ENCODE measurements around the gene GAB2. TPM values are rescaled to one million over a fixed set of nuclear protein-coding genes. Genes with fewer than 3 reads are reported as not detected.

Gene GAB2
- total and polyA plus RNA-seq, 2 of the 13 experiments (the other 11 are each of a cell fraction or from before 2014, with no cell fraction given), result 4.1 to 8.6 TPM

GRCh38 chr11:78416285-78417174, 1.1 kb downstream of the GAB2 start (continued):
- peak; percentile 72 for TF ChIP-seq CTCF (CRISPR knock-in tag; IDR thresholded peaks at IDR 0.05)
- TF ChIP-seq ZFYVE20 (CRISPR knock-in tag; IDR thresholded peaks at IDR 0.05; ENCODE audit: borderline replicate concordance, low read depth), result no peak
- no peak for TF ChIP-seq MBD4 (IDR thresholded peaks at IDR 0.05; ENCODE audit: borderline replicate concordance, low read length)
- TF ChIP-seq, protein P1, sequence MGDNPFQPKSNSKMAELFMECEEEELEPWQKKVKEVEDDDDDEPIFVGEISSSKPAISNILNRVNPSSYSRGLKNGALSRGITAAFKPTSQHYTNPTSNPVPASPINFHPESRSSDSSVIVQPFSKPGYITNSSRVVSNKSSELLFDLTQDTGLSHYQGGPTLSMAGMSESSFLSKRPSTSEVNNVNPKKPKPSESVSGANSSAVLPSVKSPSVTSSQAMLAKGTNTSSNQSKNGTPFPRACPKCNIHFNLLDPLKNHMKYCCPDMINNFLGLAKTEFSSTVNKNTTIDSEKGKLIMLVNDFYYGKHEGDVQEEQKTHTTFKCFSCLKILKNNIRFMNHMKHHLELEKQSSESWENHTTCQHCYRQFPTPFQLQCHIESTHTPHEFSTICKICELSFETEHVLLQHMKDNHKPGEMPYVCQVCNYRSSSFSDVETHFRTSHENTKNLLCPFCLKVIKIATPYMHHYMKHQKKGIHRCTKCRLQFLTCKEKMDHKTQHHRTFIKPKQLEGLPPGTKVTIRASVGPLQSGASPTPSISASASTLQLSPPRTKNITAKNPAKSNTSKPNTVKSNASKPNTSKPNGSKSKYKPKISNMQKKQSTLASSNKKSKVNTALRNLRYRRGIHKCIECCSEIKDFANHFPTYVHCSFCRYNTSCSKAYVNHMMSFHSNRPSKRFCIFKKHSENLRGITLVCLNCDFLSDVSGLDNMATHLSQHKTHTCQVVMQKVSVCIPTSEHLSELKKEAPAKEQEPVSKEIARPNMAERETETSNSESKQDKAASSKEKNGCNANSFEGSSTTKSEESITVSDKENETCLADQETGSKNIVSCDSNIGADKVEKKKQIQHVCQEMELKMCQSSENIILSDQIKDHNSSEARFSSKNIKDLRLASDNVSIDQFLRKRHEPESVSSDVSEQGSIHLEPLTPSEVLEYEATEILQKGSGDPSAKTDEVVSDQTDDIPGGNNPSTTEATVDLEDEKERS (CRISPR knock-in tag; IDR thresholded peaks at IDR 0.05), result peak; percentile 16; the same call in 1 of the 2 replicates
- no peak; the same call in 1 of the 2 replicates for TF ChIP-seq CHD4 (IDR thresholded peaks at IDR 0.05; ENCODE audit: borderline replicate concordance, low read length)
- no peak for TF ChIP-seq ZNF407 (CRISPR knock-in tag; IDR thresholded peaks at IDR 0.05; ENCODE audit: not compliant biosample characterization)
- no peak for TF ChIP-seq TOPORS (CRISPR knock-in tag; IDR thresholded peaks at IDR 0.05)
- TF ChIP-seq NFIB (CRISPR knock-in tag; IDR thresholded peaks at IDR 0.05; ENCODE audit: borderline replicate concordance), result no peak
- peak; percentile 90; the same call in 1 of the 2 replicates for TF ChIP-seq SMAD9 (CRISPR knock-in tag; IDR thresholded peaks at IDR 0.05)
- TF ChIP-seq CEBPB (IDR thresholded peaks at IDR 0.05; ENCODE audit: borderline replicate concordance, low read depth, low read length), result no peak
- no peak for TF ChIP-seq ZNF549 (CRISPR knock-in tag; IDR thresholded peaks at IDR 0.05)
- peak; percentile 56; the same call in 1 of the 2 replicates for TF ChIP-seq ZNF777 (CRISPR knock-in tag; IDR thresholded peaks at IDR 0.05)
- no peak for TF ChIP-seq SP140L (CRISPR knock-in tag; IDR thresholded peaks at IDR 0.05; ENCODE audit: borderline replicate concordance)
- TF ChIP-seq SMAD1 (CRISPR knock-in tag; IDR thresholded peaks at IDR 0.05; ENCODE audit: borderline replicate concordance, low read depth), result no peak
